Immature natural killer cell (primary cell): ENCODE data around the gene SSU72. TPM values are rescaled to one million over a fixed set of nuclear protein-coding genes. Genes with fewer than 3 reads are reported as not detected.
"Not testable (repeated sequence)": the region's sequence is repeated elsewhere in the genome, so short reads cannot be mapped to it uniquely, and the experiment has no call there.

ENCODE experiments used
- DNase-seq, 3 donors: peaks; one replicate each; pipeline ENCODE4 v3.0.0; 2022; ENCODE audit warnings: mixed read lengths in 1 of 3
- H3K27ac Mint-ChIP-seq, 6 donors: one replicate each; pipeline ENCODE4 v1.8.0; 2020; ENCODE audit warnings: mixed read lengths in 6 of 6, mild to moderate bottlenecking in 5 of 6, inconsistent platforms in 4 of 6, moderate library complexity in 3 of 6
- H3K27me3 Mint-ChIP-seq, 3 donors: one replicate each; pipeline ENCODE4 v1.8.0; 2020 to 2021; ENCODE audit warnings: low read depth in 3 of 3, mild to moderate bottlenecking in 3 of 3, mixed read lengths in 3 of 3, moderate library complexity in 3 of 3, inconsistent platforms in 1 of 3
- H3K36me3 Mint-ChIP-seq, 3 donors: one replicate each; pipeline ENCODE4 v1.8.0; 2020; ENCODE audit warnings: mixed read lengths in 3 of 3, inconsistent platforms in 2 of 3, mild to moderate bottlenecking in 2 of 3
- H3K4me1 Mint-ChIP-seq, 2 donors: one replicate each; pipeline ENCODE4 v1.8.0; 2020; ENCODE audit warnings: inconsistent platforms in 2 of 2, mild to moderate bottlenecking in 2 of 2, mixed read lengths in 2 of 2, moderate library complexity in 1 of 2
- H3K4me3 Mint-ChIP-seq, 5 donors: one replicate each; pipeline ENCODE4 v1.8.0; 2020; ENCODE audit warnings: mild to moderate bottlenecking in 5 of 5, mixed read lengths in 5 of 5, inconsistent platforms in 3 of 5, moderate library complexity in 3 of 5
- H3K9me3 Mint-ChIP-seq, 6 donors: one replicate each; pipeline ENCODE4 v1.8.0; 2020; ENCODE audit warnings: mild to moderate bottlenecking in 6 of 6, mixed read lengths in 6 of 6, inconsistent platforms in 4 of 6, moderate library complexity in 3 of 6
- polyA plus RNA-seq, 3 donors: library from polyadenylated mRNA; unstranded; fragments of 300-500 nt; fragmentation: Illumina TruSeq; gene quantifications; one replicate each; pipeline ENCODE4 v1.2.3, GENCODE V29; 2021

SSU72 gene
- polyA plus RNA-seq, 3 donors from 2014 or later = 159 to 241 (median 160) TPM

DNA sequence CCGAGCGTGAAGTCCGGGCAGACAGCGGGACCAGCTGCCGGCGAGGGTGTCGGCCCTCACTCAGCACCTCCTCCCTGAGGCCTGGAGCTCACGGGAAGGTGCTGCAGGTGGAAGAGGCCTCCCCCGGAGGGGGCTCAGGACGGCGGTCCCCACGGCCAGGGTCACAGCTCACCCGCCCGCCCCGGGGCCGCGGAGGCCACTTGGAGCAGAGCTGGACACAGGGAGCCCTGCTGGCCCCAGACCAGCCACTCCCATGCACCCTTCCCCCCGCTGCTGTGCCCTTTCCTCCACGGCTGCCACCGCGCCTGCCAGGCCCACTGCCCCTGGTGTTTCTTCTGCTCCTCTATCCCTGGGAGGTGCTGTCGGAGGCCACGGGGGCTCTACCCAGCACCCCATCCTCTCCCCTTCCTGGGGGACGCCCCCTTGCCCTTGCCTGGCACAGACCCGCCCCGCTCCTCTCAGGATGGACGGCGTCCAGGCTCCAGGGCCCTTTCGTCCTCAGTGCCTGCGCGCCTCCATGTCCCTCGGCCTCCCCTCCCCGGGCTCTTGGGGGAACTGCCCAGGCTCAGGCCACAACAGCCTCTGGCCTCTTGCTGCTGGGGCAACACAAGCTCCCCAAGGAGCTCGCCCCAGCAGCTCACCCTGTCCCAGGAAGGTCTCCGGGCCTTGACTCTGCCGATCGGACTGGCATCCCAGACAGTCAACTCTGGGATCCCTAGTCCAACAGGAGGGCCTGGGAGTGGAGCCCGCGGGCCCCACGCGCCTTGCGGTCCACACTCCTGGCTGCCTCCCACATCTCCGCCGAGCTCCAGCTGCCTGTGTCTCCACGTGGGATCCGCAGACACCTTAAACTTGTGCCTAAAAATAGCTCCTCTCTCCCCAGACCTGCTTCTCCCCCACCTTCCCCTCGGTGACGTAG, 38.4 kb downstream of the SSU72 start:
- H3K27me3 Mint-ChIP-seq = peaks cover 0 to 1% (median 0%) of the 10 kb centered on the region in 3 donors

DNA sequence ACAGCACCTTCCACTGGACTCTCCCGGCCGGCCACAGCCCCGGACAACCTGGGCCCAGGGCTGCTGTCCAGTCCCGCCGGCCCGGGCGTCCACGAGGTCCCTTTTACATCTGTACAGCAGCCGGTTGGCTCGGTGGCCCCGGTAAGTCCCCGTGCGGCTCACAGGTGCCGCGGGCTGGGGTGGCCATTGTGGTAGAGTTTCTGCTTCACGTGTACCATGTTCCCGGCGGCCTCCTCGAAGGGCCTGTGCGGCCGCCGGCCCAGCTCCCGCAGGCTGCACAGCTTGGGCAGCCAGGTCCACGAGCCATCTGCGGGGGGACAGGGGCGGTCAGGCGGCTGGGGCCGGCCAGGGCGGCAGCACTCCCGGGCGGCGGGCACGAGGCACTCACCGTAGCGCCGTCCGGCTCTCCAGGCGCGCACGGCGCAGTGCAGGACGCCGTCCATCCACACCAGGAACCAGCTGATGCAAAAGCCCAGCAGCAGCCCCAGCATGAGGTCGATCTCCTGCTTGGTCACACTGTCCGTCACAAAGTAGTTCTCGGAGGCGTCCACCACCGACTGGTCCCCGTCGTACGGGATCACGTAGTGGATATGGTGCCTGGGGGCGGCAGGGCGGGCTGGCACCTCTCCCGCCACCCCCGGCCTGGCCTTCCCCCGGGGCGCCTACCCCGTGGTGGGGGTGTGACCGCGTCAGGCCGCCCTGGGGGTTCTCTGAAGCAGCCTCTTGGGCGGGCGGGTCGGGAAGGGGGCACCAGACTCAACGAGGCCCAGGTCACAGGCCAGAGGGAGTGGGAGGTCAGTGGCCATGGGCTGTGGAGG, 39.3 kb downstream of the SSU72 start:
- H3K27ac Mint-ChIP-seq = no peak overlapping the region
- peaks cover 0 to 1% (median 0%) of the 10 kb centered on the region in 3 donors for H3K27me3 Mint-ChIP-seq
- no peak overlapping the region for H3K4me3 Mint-ChIP-seq
- no peak for DNase-seq
- H3K4me1 Mint-ChIP-seq = peaks cover 0 to 1% of the 10 kb centered on the region in 2 donors
- H3K9me3 Mint-ChIP-seq = peaks cover 0 to 5% (median under 1%) of the 10 kb centered on the region in 6 donors
- peaks cover 5 to 6% (median 6%) of the 10 kb centered on the region in 3 donors for H3K36me3 Mint-ChIP-seq

More for the DNA sequence above, 38.4 kb downstream of the SSU72 start:
- Mint-ChIP-seq H3K27ac (no peak overlapping the region), H3K9me3 (peaks cover 0 to 5% (median under 1%) of the 10 kb centered on the region in 6 donors), H3K4me3 (no peak overlapping the region), H3K4me1 (peaks cover 0 to 1% of the 10 kb centered on the region in 2 donors), H3K36me3 (peaks cover 5 to 6% (median 6%) of the 10 kb centered on the region in 3 donors)
- DNase-seq = no peak

- Mint-ChIP-seq H3K9me3 (peaks cover 0 to 5% (median under 1%) of the 10 kb centered on the region in 6 donors), H3K36me3 (peaks cover 5 to 6% (median 6%) of the 10 kb centered on the region in 3 donors), H3K27me3 (peaks cover 0 to 1% (median 0%) of the 10 kb centered on the region in 3 donors), H3K4me3 (no peak overlapping the region), H3K4me1 (peaks cover 0 to under 1% of the 10 kb centered on the region in 2 donors), H3K27ac (no peak overlapping the region)
- DNase-seq = no peak
Measured at GRCh38 chr1:1534401-1535154, 40.1 kb downstream of the SSU72 start.

DNA sequence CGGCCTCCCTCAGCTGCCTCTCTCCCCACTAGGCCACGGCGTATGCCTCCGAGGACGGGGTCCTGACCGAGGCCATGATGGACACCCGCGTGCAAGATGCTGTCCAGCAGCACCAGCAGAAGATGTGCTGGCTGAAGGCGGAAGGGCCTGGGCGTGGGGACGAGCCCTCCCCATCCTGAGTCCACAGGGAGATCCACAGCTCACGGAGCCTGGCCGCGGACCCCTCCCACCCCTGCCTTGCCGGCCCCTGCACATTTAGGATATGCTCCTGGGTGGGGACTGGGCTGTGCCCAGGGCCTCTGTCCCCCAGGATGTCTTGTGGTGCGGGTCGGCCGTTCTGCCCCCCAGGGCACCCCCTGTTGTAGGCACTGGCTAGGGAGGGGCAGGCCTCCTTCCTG, 40.8 kb downstream of the SSU72 start:
- not testable (repeated sequence) for H3K27ac Mint-ChIP-seq, DNase-seq, H3K9me3 Mint-ChIP-seq, H3K36me3 Mint-ChIP-seq, H3K27me3 Mint-ChIP-seq, H3K4me1 Mint-ChIP-seq, H3K4me3 Mint-ChIP-seq

- not testable (repeated sequence) for DNase-seq, H3K36me3 Mint-ChIP-seq, H3K27ac Mint-ChIP-seq, H3K4me1 Mint-ChIP-seq, H3K9me3 Mint-ChIP-seq, H3K27me3 Mint-ChIP-seq, H3K4me3 Mint-ChIP-seq
Measured at GRCh38 chr1:1533176-1533893, 41.3 kb downstream of the SSU72 start.

DNA sequence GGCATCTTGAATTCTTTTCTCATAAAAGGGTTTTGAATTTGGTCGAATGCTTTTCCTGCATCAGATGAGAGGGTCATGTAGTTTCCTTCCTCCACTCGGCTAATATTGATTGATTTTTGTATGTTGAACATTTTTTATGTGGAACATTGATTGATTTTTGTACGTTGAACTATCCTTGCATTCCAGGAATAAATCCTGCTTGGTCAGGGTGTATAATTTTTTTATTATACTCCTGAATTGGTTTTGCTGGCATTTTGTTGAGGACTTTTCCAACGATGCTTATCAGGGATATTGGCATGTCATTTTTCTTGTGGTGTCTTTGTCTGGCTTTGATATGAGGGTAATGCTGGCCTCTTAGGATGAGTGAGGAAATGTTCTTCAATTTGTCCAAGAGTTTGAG, 42.7 kb downstream of the SSU72 start:
- Mint-ChIP-seq H3K4me3 (no peak overlapping the region), H3K27me3 (no peaks in the 10 kb centered on the region), H3K36me3 (peaks cover 5 to 6% (median 6%) of the 10 kb centered on the region in 3 donors), H3K9me3 (peaks cover 0 to 5% (median under 1%) of the 10 kb centered on the region in 6 donors), H3K4me1 (no peaks in the 10 kb centered on the region), H3K27ac (no peak overlapping the region)
- no peak for DNase-seq

DNA sequence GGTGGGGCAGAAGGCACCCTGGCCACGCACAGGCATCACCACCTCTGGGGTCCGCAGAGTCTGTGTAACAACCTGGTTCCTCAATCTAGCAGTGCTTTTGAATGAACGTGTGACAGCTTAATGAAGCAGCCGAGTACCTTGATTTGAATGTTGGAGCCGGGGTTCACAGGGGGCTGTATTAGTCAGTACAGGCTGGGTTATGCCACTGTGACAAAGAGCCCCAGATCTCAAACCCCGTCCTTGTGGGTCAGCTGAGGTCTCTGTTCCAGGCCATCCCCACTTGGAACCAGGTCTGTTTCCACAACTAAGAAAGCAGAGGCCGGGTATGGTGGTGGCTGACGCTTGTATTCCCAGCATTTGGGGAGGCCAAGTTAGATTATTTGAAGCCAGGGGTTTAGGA, 44.7 kb downstream of the SSU72 start:
- no peaks in the 10 kb centered on the region for H3K4me1 Mint-ChIP-seq
- no peak overlapping the region for H3K27ac Mint-ChIP-seq
- peaks cover 0 to 5% (median under 1%) of the 10 kb centered on the region in 6 donors for H3K9me3 Mint-ChIP-seq
- DNase-seq = no peak
- peaks cover 5 to 6% (median 6%) of the 10 kb centered on the region in 3 donors for H3K36me3 Mint-ChIP-seq
- peaks cover 0 to 2% (median 0%) of the 10 kb centered on the region in 3 donors for H3K27me3 Mint-ChIP-seq
- H3K4me3 Mint-ChIP-seq = no peak overlapping the region

GRCh38 chr1:1529321-1529720, 45.3 kb downstream of the SSU72 start:
- no peaks in the 10 kb centered on the region for H3K4me1 Mint-ChIP-seq
- no peak overlapping the region for H3K4me3 Mint-ChIP-seq
- H3K9me3 Mint-ChIP-seq = peaks cover 0 to 5% (median under 1%) of the 10 kb centered on the region in 6 donors
- H3K27me3 Mint-ChIP-seq = peaks cover 0 to 2% (median 0%) of the 10 kb centered on the region in 3 donors
- H3K36me3 Mint-ChIP-seq = peaks cover 5 to 6% (median 6%) of the 10 kb centered on the region in 3 donors
- no peak overlapping the region for H3K27ac Mint-ChIP-seq
- no peak for DNase-seq

- H3K36me3 Mint-ChIP-seq = peaks cover 5 to 6% (median 6%) of the 10 kb centered on the region in 3 donors
- no peak overlapping the region for H3K4me3 Mint-ChIP-seq
- peaks cover 0 to 5% (median under 1%) of the 10 kb centered on the region in 6 donors for H3K9me3 Mint-ChIP-seq
- no peak overlapping the region for H3K27ac Mint-ChIP-seq
- peaks cover 0 to 2% (median 0%) of the 10 kb centered on the region in 3 donors for H3K27me3 Mint-ChIP-seq
- no peaks in the 10 kb centered on the region for H3K4me1 Mint-ChIP-seq
- no peak for DNase-seq
Measured at GRCh38 chr1:1528301-1529267, 46.1 kb downstream of the SSU72 start.

DNA sequence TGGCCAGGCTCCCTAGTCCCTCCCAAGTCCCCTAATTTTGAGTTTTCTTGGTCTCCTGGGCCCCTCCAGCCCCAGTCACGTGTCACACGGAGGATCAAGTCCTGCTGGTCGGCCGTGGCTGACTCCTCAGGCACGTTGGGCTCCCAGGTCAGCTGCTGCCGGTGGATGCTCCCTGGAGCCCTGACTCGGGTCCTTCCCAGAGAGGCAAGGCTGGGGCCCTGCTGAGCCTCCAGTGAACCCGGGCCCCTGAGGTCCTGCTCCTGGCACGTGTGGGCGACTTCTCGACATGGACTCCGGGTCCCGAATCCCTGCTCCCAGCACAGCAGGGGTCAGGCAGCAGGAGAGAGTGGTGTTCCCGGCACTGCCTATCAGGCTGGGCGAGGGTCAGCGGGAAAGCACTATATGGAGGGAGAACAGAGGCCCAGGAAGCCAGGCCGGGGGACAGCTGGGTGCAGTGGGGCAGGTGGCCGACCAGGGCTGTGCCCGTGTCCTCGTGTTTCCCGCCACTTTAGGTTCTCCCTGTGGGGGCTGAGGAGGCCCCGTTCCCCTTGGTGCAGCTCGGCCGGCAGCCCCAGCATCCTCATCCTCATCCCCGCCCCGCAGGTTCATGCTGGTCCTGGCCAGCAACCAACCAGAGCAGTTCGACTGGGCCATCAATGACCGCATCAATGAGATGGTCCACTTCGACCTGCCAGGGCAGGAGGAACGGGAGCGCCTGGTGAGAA, 47.4 kb downstream of the SSU72 start:
- Mint-ChIP-seq H3K4me1 (no peaks in the 10 kb centered on the region), H3K36me3 (peaks cover 5% of the 10 kb centered on the region in 3 donors), H3K4me3 (no peak overlapping the region), H3K27me3 (peaks cover 0 to 2% (median 0%) of the 10 kb centered on the region in 3 donors), H3K9me3 (peaks cover 0 to 5% (median under 1%) of the 10 kb centered on the region in 6 donors), H3K27ac (no peak overlapping the region)
- DNase-seq = no peak

DNA sequence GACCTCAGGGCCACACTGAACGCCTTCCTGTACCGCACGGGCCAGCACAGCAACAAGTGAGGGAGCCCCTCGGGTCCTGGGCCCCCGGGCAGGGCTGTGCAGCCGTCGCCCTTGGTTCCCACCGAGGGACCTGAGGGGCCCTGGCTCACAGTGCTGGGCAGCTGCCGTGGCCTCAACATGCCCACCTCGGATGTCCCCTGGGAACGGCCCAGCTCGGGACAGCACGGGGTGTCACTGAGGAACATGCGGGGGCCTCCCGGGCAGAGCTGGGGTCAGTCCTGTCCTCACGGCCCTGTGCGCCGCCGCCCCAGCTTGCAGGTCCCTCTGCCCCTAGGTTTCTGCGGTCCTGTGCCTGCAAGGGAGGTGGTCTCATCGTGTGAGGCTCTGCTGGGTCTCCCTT, 48.2 kb downstream of the SSU72 start:
- not testable (repeated sequence) for H3K27ac Mint-ChIP-seq, H3K9me3 Mint-ChIP-seq, H3K36me3 Mint-ChIP-seq, H3K27me3 Mint-ChIP-seq, H3K4me1 Mint-ChIP-seq, H3K4me3 Mint-ChIP-seq, DNase-seq
